ENCODE results near the gene TMEM260.

TMEM260 gene

GRCh38 chr14:56617084-56617483 lies 37.5 kb downstream of the TMEM260 start:
- no peak overlapping the region for H3K4me3 ChIP-seq (ENCODE audit: low read depth, low read length)
- TF ChIP-seq CTCF (IDR thresholded peaks at IDR 0.05; ENCODE audit: low read depth, low read length, missing control alignments) = no peak
- no peak for DNase-seq (ENCODE audit: low read depth)
- in situ Hi-C loops (cut with HindIII; ENCODE audit: low sequenced_read_pairs) = no loop called here

GRCh38 chr14:56630707-56631106 lies 51.1 kb downstream of the TMEM260 start:
- DNase-seq (ENCODE audit: low read depth) = peak; percentile 50
- H3K4me3 ChIP-seq (ENCODE audit: low read depth, low read length) = no peak overlapping the region
- in situ Hi-C loops (cut with HindIII; ENCODE audit: low sequenced_read_pairs) = no loop called here
- TF ChIP-seq CTCF (IDR thresholded peaks at IDR 0.05; ENCODE audit: low read depth, low read length, missing control alignments) = no peak

- TF ChIP-seq CTCF (IDR thresholded peaks at IDR 0.05; ENCODE audit: low read depth, low read length, missing control alignments) = no peak
- in situ Hi-C loops (cut with HindIII; ENCODE audit: low sequenced_read_pairs) = no loop called here
- DNase-seq (ENCODE audit: low read depth) = no peak
- H3K4me3 ChIP-seq (ENCODE audit: low read depth, low read length) = no peak overlapping the region
Measured at GRCh38 chr14:56632195-56632594, 52.6 kb downstream of the TMEM260 start.

- DNase-seq (ENCODE audit: low read depth) = no peak
Measured at GRCh38 chr14:56633544-56633943, 53.9 kb downstream of the TMEM260 start.

GRCh38 chr14:56635041-56635440 lies 55.4 kb downstream of the TMEM260 start:
- DNase-seq (ENCODE audit: low read depth) = no peak
- TF ChIP-seq CTCF (IDR thresholded peaks at IDR 0.05; ENCODE audit: low read depth, low read length, missing control alignments) = no peak
- no peak overlapping the region for H3K4me3 ChIP-seq (ENCODE audit: low read depth, low read length)
- in situ Hi-C loops (cut with HindIII; ENCODE audit: low sequenced_read_pairs) = no loop called here

More at GRCh38 chr14:56633544-56633943, 53.9 kb downstream of the TMEM260 start:
- TF ChIP-seq CTCF (IDR thresholded peaks at IDR 0.05; ENCODE audit: low read depth, low read length, missing control alignments) = no peak
- H3K4me3 ChIP-seq (ENCODE audit: low read depth, low read length) = no peak overlapping the region
- in situ Hi-C loops (cut with HindIII; ENCODE audit: low sequenced_read_pairs) = no loop called here

GRCh38 chr14:56647493-56647892 lies 67.9 kb downstream of the TMEM260 start:
- no peak for DNase-seq (ENCODE audit: low read depth)
- H3K4me3 ChIP-seq (ENCODE audit: low read depth, low read length) = no peak overlapping the region
- TF ChIP-seq CTCF (IDR thresholded peaks at IDR 0.05; ENCODE audit: low read depth, low read length, missing control alignments) = no peak
- in situ Hi-C loops (cut with HindIII; ENCODE audit: low sequenced_read_pairs) = no loop called here
